Transverse colon (tissue), 4 donors: ENCODE measurements around the gene SFMBT1.

ENCODE experiments used
- CTCF ChIP-seq, 5 experiments: fragments of 200-600 bp in 3 of 5; fragments of 450-650 bp in 2 of 5; sonication (generic) in 3 of 5; IDR thresholded peaks; 1 replicate in 2 of 5; 2 replicates in 3 of 5; pipeline ENCODE4 v1.5.1; 2016 to 2017; ENCODE audit warnings: antibody characterized with exemption in 5 of 5, inconsistent platforms in 3 of 5, mild to moderate bottlenecking in 2 of 5, moderate library complexity in 1 of 5
- EP300 ChIP-seq: sonication (generic); formaldehyde crosslinking; IDR thresholded peaks from one replicate; pipeline ENCODE4 v1.6.1; 2017; ENCODE audit warnings: antibody characterized with exemption, low read depth
- POLR2A ChIP-seq: fragments of 450-650 bp; IDR thresholded peaks from one replicate; pipeline ENCODE4 v1.6.1; 2016; ENCODE audit warnings: antibody characterized with exemption, mild to moderate bottlenecking, moderate library complexity
- POLR2AphosphoS5 ChIP-seq, 3 donors: sonication (generic); formaldehyde crosslinking; IDR thresholded peaks; one replicate each; pipeline ENCODE4 v1.6.1; 2016; ENCODE audit warnings: antibody characterized with exemption in 3 of 3

GRCh38 chr3:52983828-52984227 lies 62.0 kb downstream of the SFMBT1 start:
- TF ChIP-seq CTCF (IDR thresholded peaks at IDR 0.05) = no peak
- TF ChIP-seq POLR2A = no peak
- no peak for TF ChIP-seq POLR2AphosphoS5 (IDR thresholded peaks at IDR 0.05)
- no peak for TF ChIP-seq EP300
